ENCODE results near the gene MMP23B.

GRCh38 chr1:1670866-1671265 is 38.9 kb downstream of the MMP23B start:
- TF ChIP-seq CTCF (IDR thresholded peaks at IDR 0.05) (no peak), POLR2A (IDR thresholded peaks at IDR 0.05) (no peak)
